Peyer's patch (tissue), 4 donors: ENCODE data around the gene CEMIP2.

Experiments used
- CTCF ChIP-seq, 6 experiments: fragments of 450-650 bp in 4 of 6; fragments of 200-600 bp in 2 of 6; sonication (generic) in 1 of 6; IDR thresholded peaks; one replicate each; pipeline ENCODE4 v1.5.1; 2017 to 2019; ENCODE audit warnings: antibody characterized with exemption in 6 of 6, mild to moderate bottlenecking in 3 of 6, moderate library complexity in 1 of 6
- POLR2A ChIP-seq, 2 donors: fragments of 450-650 bp; IDR thresholded peaks; one replicate each; pipeline ENCODE4 v1.5.1; 2017; ENCODE audit warnings: antibody characterized with exemption in 2 of 2, mild to moderate bottlenecking in 2 of 2, moderate library complexity in 2 of 2

DNA sequence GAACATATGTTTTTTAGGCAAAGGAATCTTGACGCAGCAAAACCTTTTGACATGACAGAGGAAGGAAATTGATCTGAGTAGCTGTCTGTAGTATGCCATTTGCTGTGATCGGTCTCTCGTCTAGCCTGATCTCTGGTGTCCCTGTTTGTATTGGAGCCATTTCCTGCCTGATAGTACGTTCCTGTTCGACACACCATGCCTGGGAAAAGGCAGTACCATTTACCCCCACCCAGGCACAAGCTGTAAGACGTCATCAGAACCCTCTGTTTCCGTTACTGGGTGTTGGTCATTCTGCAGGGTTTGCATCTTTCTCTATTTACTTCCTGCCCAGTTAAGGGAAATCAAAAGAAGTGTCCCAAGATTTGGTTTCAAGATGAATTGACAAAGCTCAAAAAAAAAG, 129.7 kb downstream of the CEMIP2 start:
- TF ChIP-seq CTCF (IDR thresholded peaks at IDR 0.05) = no peak
- no peak for TF ChIP-seq POLR2A (IDR thresholded peaks at IDR 0.05)
